Gastroesophageal sphincter (tissue), 4 donors: ENCODE results near the gene ARHGEF11. TPM values are rescaled to one million over a fixed set of nuclear protein-coding genes. Genes with fewer than 3 reads are reported as not detected.
"Not testable (repeated sequence)": the region's sequence is repeated elsewhere in the genome, so short reads cannot be mapped to it uniquely, and the experiment has no call there.

ENCODE experiments used
- ATAC-seq: fragments of 150-250 bp; one replicate; pipeline ENCODE4 v1.9.1; 2016; ENCODE audit warnings: mild to moderate bottlenecking, moderate library complexity
- H3K27ac ChIP-seq, 4 donors: fragments of 200-600 bp; sonication (generic) in 3 of 4; 1 replicate in 3 of 4; 2 replicates in 1 of 4; pipeline ENCODE4 v1.5.1; 2016 to 2019
- H3K27me3 ChIP-seq: fragments of 200-600 bp; sonication (generic); one replicate; pipeline ENCODE4 v1.5.1; 2019
- H3K36me3 ChIP-seq, 2 donors: fragments of 200-600 bp; sonication (generic); one replicate each; pipeline ENCODE4 v1.5.1; 2019; ENCODE audit warnings: control low read depth in 1 of 2
- H3K4me1 ChIP-seq, 3 donors: fragments of 200-600 bp; sonication (generic); 1 replicate in 2 of 3; 2 replicates in 1 of 3; pipeline ENCODE4 v1.5.1; 2016 to 2019; ENCODE audit warnings: control low read depth in 2 of 3
- H3K4me3 ChIP-seq, 2 donors: fragments of 200-600 bp; sonication (generic); one replicate each; pipeline ENCODE4 v1.5.1; 2019; ENCODE audit warnings: mild to moderate bottlenecking in 1 of 2, moderate library complexity in 1 of 2
- H3K9me3 ChIP-seq, 3 donors: fragments of 200-600 bp; sonication (generic); one replicate each; pipeline ENCODE4 v1.5.1; 2017 to 2019; ENCODE audit warnings: control low read depth in 2 of 3
- CTCF ChIP-seq, 4 experiments: fragments of 200-600 bp in 2 of 4; fragments of 450-650 bp in 2 of 4; sonication (generic) in 1 of 4; IDR thresholded peaks; one replicate each; pipeline ENCODE4 v1.5.1; 2017 to 2019; ENCODE audit warnings: antibody characterized with exemption in 4 of 4, mild to moderate bottlenecking in 2 of 4, moderate library complexity in 2 of 4
- EP300 ChIP-seq: sonication (generic); formaldehyde crosslinking; IDR thresholded peaks from one replicate; pipeline ENCODE4 v1.6.1; 2017; ENCODE audit warnings: antibody characterized with exemption, mild to moderate bottlenecking
- POLR2A ChIP-seq, 2 donors: fragments of 450-650 bp; IDR thresholded peaks; one replicate each; pipeline ENCODE4 v1.6.1; 2017; ENCODE audit warnings: antibody characterized with exemption in 2 of 2, mild to moderate bottlenecking in 2 of 2, moderate library complexity in 1 of 2
- POLR2AphosphoS5 ChIP-seq: sonication (generic); formaldehyde crosslinking; IDR thresholded peaks from one replicate; pipeline ENCODE4 v1.6.1; 2017; ENCODE audit warnings: antibody characterized with exemption
- WGBS, 2 donors: methylation state at CpG; one replicate each; pipeline ENCODE4 v1.1.5; 2018; ENCODE audit warnings: low coverage in 1 of 2; 5-methylcytosine and 5-hydroxymethylcytosine counted together
- total RNA-seq, 4 donors: library from RNA; depleted of rRNA; stranded (reverse); fragments of >200 nt; gene quantifications; one replicate each; pipeline ENCODE4 v1.1.0, GENCODE V29; 2016

ARHGEF11 gene
- total RNA-seq, 4 donors from 2014 or later: 28.5 to 51.7 (median 37.3) TPM

- H3K4me1 ChIP-seq: no peaks in the 10 kb centered on the region
- no peak overlapping the region for H3K4me3 ChIP-seq
- H3K27me3 ChIP-seq: no peaks in the 10 kb centered on the region
- no peaks in the 10 kb centered on the region for H3K36me3 ChIP-seq
- 58 to 90% methylated on average over 1 of the region's 1 CpG for WGBS, 2 donors
- H3K9me3 ChIP-seq: peaks cover 0 to 17% (median 0%) of the 10 kb centered on the region in 3 donors
- ATAC-seq: no peak
- TF ChIP-seq EP300 (no peak), POLR2A (IDR thresholded peaks at IDR 0.05) (no peak), POLR2AphosphoS5 (no peak), CTCF (IDR thresholded peaks at IDR 0.05) (no peak)
- H3K27ac ChIP-seq: no peak overlapping the region
Measured at GRCh38 chr1:157056269-157056668, 10.7 kb upstream of the ARHGEF11 start.

- peaks cover 0 to 12% (median 0%) of the 10 kb centered on the region in 3 donors for H3K9me3 ChIP-seq
- H3K4me1 ChIP-seq, ATAC-seq, H3K27me3 ChIP-seq, H3K36me3 ChIP-seq, H3K4me3 ChIP-seq, H3K27ac ChIP-seq: not testable (repeated sequence)
- WGBS, 2 donors: 84 to 88% methylated on average over 3 to 4 of the region's 5 CpGs
Measured at GRCh38 chr1:157055729-157056128, 10.2 kb upstream of the ARHGEF11 start.

GRCh38 chr1:157050836-157051235, 5.3 kb upstream of the ARHGEF11 start:
- no peak for ATAC-seq
- H3K9me3 ChIP-seq: peaks cover 0 to 12% (median 0%) of the 10 kb centered on the region in 3 donors
- no peak overlapping the region for H3K27ac ChIP-seq
- H3K36me3 ChIP-seq: no peaks in the 10 kb centered on the region
- WGBS, 2 donors: 37 to 100% methylated on average over 1 to 2 of the region's 2 CpGs
- no peak overlapping the region for H3K4me3 ChIP-seq
- TF ChIP-seq EP300 (no peak), POLR2A (IDR thresholded peaks at IDR 0.05) (no peak), CTCF (IDR thresholded peaks at IDR 0.05) (no peak), POLR2AphosphoS5 (no peak)
- no peaks in the 10 kb centered on the region for H3K27me3 ChIP-seq
- H3K4me1 ChIP-seq: peaks cover 0 to 6% (median 0%) of the 10 kb centered on the region in 3 donors

- Histone ChIP-seq H3K4me1 (peaks cover 5 to 35% (median 24%) of the 10 kb centered on the region in 3 donors), H3K4me3 (no peak overlapping the region), H3K27ac (peak overlapping the region in 1 of 4 donors; percentile 90), H3K27me3 (no peaks in the 10 kb centered on the region), H3K9me3 (peaks cover 0 to 8% (median 0%) of the 10 kb centered on the region in 3 donors), H3K36me3 (no peaks in the 10 kb centered on the region)
- TF ChIP-seq EP300 (no peak), POLR2AphosphoS5 (no peak), CTCF (IDR thresholded peaks at IDR 0.05) (no peak), POLR2A (IDR thresholded peaks at IDR 0.05) (no peak)
- WGBS, 2 donors: 51 to 71% methylated on average over 2 of the region's 2 CpGs
- no peak for ATAC-seq
Measured at GRCh38 chr1:157047062-157047410, 1.5 kb upstream of the ARHGEF11 start.

GRCh38 chr1:157044326-157044725, 1.2 kb downstream of the ARHGEF11 start:
- WGBS, 2 donors: 10 to 20% methylated on average over 4 to 6 of the region's 6 CpGs
- ATAC-seq: no peak
- TF ChIP-seq POLR2AphosphoS5 (no peak), POLR2A (IDR thresholded peaks at IDR 0.05) (no peak), CTCF (IDR thresholded peaks at IDR 0.05) (no peak)
- H3K4me3 ChIP-seq: peak overlapping the region; percentile 2 to 73
- no peaks in the 10 kb centered on the region for H3K27me3 ChIP-seq
- H3K36me3 ChIP-seq: no peaks in the 10 kb centered on the region
- peaks cover 5 to 57% (median 24%) of the 10 kb centered on the region in 3 donors for H3K4me1 ChIP-seq
- H3K27ac ChIP-seq: peak overlapping the region in 1 of 4 donors; percentile 94
- no peaks in the 10 kb centered on the region for H3K9me3 ChIP-seq
